Smooth muscle cell (in vitro differentiated cells): ENCODE results near the gene CXCL5. TPM values are rescaled to one million over a fixed set of nuclear protein-coding genes. Genes with fewer than 3 reads are reported as not detected.
A peak's percentile ranks its signal among the peaks of the same experiment; 100 is the strongest.

ENCODE experiments used
- DNase-seq: peaks from one replicate; lab custom pipeline; 2025; ENCODE audit not compliant: unreplicated experiment; lab: John Stamatoyannopoulos, UW
- H2AFZ ChIP-seq: fragments of 200-600 bp; sonication (generic); 2 replicates; pipeline ENCODE4 v1.6.0; 2016; ENCODE audit warnings: antibody characterized with exemption, low read depth, mild to moderate bottlenecking
- H3F3A ChIP-seq: fragments of 200-600 bp; sonication (generic); 2 replicates; pipeline ENCODE4 v1.6.0; 2017; ENCODE audit warnings: antibody characterized with exemption, low read depth
- H3K27ac ChIP-seq: fragments of 200-600 bp; sonication (generic); 2 replicates; pipeline ENCODE4 v1.5.1; 2016; ENCODE audit warnings: low read depth, mild to moderate bottlenecking
- H3K27me3 ChIP-seq: fragments of 200-600 bp; sonication (generic); 2 replicates; pipeline ENCODE4 v1.6.1; 2016; ENCODE audit warnings: low read depth, mild to moderate bottlenecking
- H3K36me3 ChIP-seq: fragments of 200-600 bp; sonication (generic); 2 replicates; pipeline ENCODE4 v1.5.1; 2016; ENCODE audit warnings: low read depth
- H3K4me1 ChIP-seq: fragments of 200-600 bp; sonication (generic); 2 replicates; pipeline ENCODE4 v1.5.1; 2016; ENCODE audit warnings: low read depth
- H3K4me2 ChIP-seq: fragments of 200-600 bp; sonication (generic); 2 replicates; pipeline ENCODE4 v1.6.0; 2016; ENCODE audit warnings: mild to moderate bottlenecking
- H3K4me3 ChIP-seq: fragments of 200-600 bp; sonication (generic); 2 replicates; pipeline ENCODE4 v1.5.1; 2016; ENCODE audit warnings: mild to moderate bottlenecking
- H3K79me2 ChIP-seq: fragments of 200-600 bp; sonication (generic); 2 replicates; pipeline ENCODE4 v1.6.0; 2016; ENCODE audit warnings: low read depth, mild to moderate bottlenecking
- H3K9ac ChIP-seq: fragments of 200-600 bp; sonication (generic); 2 replicates; pipeline ENCODE4 v1.6.0; 2016; ENCODE audit warnings: low read depth
- H3K9me3 ChIP-seq: fragments of 200-600 bp; sonication (generic); replicated peaks from 2 replicates; pipeline ENCODE4 v1.5.1; 2016; ENCODE audit warnings: low read depth
- H4K20me1 ChIP-seq: fragments of 200-600 bp; sonication (generic); 2 replicates; pipeline ENCODE4 v1.6.0; 2016; ENCODE audit warnings: low read depth
- WGBS: methylation state at CpG from one replicate; pipeline ENCODE4 v1.1.7; 2016; ENCODE audit warnings: low lambda C conversion rate; 5-methylcytosine and 5-hydroxymethylcytosine counted together
- polyA plus RNA-seq: library from polyadenylated mRNA; unstranded; fragments of >200 nt; fragmentation: Nextera tagmentation; extraction: Ambion mirVana; gene quantifications from 2 replicates; pipeline ENCODE4 v1.2.1, GENCODE V29; 2016
- total RNA-seq: library from RNA; depleted of rRNA; stranded (reverse); fragments of >200 nt; gene quantifications from 2 replicates; pipeline ENCODE4 v1.2.3, GENCODE V29; 2014
- TF ChIP-seq, protein P1 (sequence below): fragments of 200-600 bp; sonication (generic); IDR thresholded peaks from 2 replicates; pipeline ENCODE4 v1.5.1; 2017; ENCODE audit warnings: borderline replicate concordance, mild to moderate bottlenecking, antibody characterized with exemption; ENCODE audit not compliant: insufficient read depth, poor library complexity, severe bottlenecking

Gene CXCL5
- total and polyA plus RNA-seq, 2 experiments from 2014 or later: 3.7 to 4.2 TPM

DNA sequence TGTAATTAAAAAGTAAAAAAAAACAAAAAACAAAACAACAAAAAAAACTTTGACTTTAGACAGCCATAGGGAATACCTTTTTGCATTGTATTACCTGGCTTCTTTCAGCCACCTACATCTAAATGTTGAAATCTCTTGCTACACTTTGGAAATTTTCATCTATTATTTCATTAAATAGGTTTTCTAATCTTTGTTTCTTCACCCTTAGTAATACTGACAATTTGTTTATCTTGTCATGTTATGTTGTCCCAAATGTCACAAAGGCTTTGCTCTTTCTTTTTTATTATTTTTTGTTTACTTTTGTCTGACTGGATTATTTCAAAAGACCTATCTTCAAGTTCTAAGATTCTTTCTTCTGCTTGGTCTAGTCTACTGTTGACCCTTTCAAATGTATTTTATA lies 24.1 kb downstream of the CXCL5 start:
- no peaks in the 10 kb centered on the region for H3K27me3 ChIP-seq
- no peak overlapping the region for H3K27ac ChIP-seq
- H3K9ac ChIP-seq: no peak overlapping the region
- H3K36me3 ChIP-seq: peaks cover 3% of the 10 kb centered on the region
- H3F3A ChIP-seq: no peaks in the 10 kb centered on the region
- peaks cover 8% of the 10 kb centered on the region for H3K4me1 ChIP-seq
- H3K9me3 ChIP-seq: peaks cover 27% of the 10 kb centered on the region
- TF ChIP-seq, protein P1, sequence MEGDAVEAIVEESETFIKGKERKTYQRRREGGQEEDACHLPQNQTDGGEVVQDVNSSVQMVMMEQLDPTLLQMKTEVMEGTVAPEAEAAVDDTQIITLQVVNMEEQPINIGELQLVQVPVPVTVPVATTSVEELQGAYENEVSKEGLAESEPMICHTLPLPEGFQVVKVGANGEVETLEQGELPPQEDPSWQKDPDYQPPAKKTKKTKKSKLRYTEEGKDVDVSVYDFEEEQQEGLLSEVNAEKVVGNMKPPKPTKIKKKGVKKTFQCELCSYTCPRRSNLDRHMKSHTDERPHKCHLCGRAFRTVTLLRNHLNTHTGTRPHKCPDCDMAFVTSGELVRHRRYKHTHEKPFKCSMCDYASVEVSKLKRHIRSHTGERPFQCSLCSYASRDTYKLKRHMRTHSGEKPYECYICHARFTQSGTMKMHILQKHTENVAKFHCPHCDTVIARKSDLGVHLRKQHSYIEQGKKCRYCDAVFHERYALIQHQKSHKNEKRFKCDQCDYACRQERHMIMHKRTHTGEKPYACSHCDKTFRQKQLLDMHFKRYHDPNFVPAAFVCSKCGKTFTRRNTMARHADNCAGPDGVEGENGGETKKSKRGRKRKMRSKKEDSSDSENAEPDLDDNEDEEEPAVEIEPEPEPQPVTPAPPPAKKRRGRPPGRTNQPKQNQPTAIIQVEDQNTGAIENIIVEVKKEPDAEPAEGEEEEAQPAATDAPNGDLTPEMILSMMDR: no peak
- H3K4me2 ChIP-seq: no peak overlapping the region
- no peaks in the 10 kb centered on the region for H4K20me1 ChIP-seq
- no peak overlapping the region for H3K4me3 ChIP-seq
- H3K79me2 ChIP-seq: no peaks in the 10 kb centered on the region
- DNase-seq: no peak
- no peak overlapping the region for H2AFZ ChIP-seq

DNA sequence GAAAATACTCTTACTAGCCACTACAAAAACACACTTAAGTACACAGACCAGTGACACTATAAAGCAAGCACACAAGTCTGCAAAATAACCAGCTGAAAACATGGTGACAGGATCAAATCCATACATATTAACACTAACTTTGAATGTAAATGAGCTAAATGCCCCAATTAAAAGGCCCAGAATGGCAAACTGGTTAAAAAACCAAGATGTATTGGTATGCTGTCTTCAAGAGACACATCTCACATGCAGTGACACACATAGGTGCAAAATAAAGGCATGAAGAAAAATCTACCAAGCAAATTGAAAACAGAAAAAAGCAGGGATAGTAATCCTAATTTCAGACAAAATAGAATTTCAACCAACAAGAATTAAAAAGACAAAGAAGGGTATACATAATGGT lies 27.5 kb downstream of the CXCL5 start:
- Histone ChIP-seq H4K20me1 (no peaks in the 10 kb centered on the region), H2AFZ (no peak overlapping the region), H3K4me1 (no peaks in the 10 kb centered on the region), H3K36me3 (peaks cover 3% of the 10 kb centered on the region), H3K9ac (no peak overlapping the region), H3K27ac (no peak overlapping the region), H3K9me3 (peaks cover 27% of the 10 kb centered on the region), H3K79me2 (no peaks in the 10 kb centered on the region), H3F3A (peaks cover 5% of the 10 kb centered on the region), H3K4me2 (no peak overlapping the region), H3K4me3 (no peak overlapping the region), H3K27me3 (no peaks in the 10 kb centered on the region)
- DNase-seq: no peak
- TF ChIP-seq, protein P1: no peak

DNA sequence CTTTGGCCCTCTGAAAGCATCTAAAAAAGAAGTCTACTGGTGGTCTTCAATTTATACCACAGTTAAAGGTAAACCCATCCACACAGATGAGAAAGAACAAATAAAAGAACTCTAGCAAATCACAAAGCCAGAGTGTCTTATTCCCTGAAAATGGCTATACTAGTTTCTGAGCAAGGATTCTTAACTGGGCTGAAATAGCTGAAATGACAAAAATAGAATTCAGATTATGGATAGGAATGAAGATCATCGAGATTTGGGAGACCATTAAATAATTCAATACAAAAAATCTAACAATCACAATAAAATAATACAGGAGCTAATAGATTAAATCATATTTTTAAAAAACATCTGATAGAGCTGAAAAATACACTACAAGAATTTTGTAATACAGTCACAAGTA lies 28.5 kb downstream of the CXCL5 start:
- 93% methylated on average over 1 of the region's 1 CpG for WGBS
- peaks cover 3% of the 10 kb centered on the region for H3K36me3 ChIP-seq
- TF ChIP-seq, protein P1: no peak

DNA sequence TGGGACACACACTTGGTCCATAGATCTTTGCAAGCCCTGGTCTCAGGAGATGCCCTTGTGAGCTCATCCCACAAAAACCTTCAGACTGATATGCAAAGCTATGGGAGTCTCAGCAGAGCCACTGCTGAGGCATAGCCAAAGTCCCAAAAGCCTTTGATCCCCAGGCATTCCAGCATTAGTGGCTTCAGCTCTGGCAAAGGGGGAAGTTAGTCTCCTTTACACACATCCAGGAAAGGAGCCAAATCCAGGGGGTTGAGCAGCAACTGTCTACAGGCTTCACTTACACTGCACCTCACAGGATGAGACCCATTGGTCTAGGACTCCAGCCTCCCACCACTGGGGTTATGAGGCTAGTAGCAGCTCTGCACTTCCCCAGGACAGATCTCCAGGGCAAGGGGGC lies 30.6 kb downstream of the CXCL5 start:
- Histone ChIP-seq H3K4me1 (no peaks in the 10 kb centered on the region), H2AFZ (no peak overlapping the region), H3K36me3 (peaks cover 3% of the 10 kb centered on the region), H3K4me2 (peak overlapping the region; percentile 37), H3K79me2 (no peaks in the 10 kb centered on the region), H3K4me3 (no peak overlapping the region), H3F3A (peaks cover 5% of the 10 kb centered on the region), H3K9ac (no peak overlapping the region), H3K9me3 (peaks cover 22% of the 10 kb centered on the region), H3K27me3 (no peaks in the 10 kb centered on the region), H4K20me1 (no peaks in the 10 kb centered on the region), H3K27ac (peak overlapping the region; percentile 44)
- no peak for DNase-seq
- TF ChIP-seq, protein P1: no peak

More for the DNA sequence above, 28.5 kb downstream of the CXCL5 start:
- Histone ChIP-seq H3K4me1 (no peaks in the 10 kb centered on the region), H4K20me1 (no peaks in the 10 kb centered on the region), H3K4me2 (no peak overlapping the region), H3K9me3 (peaks cover 27% of the 10 kb centered on the region), H3K79me2 (no peaks in the 10 kb centered on the region), H3F3A (peaks cover 5% of the 10 kb centered on the region), H3K4me3 (no peak overlapping the region), H3K27me3 (no peaks in the 10 kb centered on the region), H2AFZ (no peak overlapping the region), H3K9ac (no peak overlapping the region), H3K27ac (no peak overlapping the region)
- DNase-seq: no peak
